ENCODE measurements around the gene LPIN1. TPM values are rescaled to one million over a fixed set of nuclear protein-coding genes. Genes with fewer than 3 reads are reported as not detected.

LPIN1 gene
- polyA plus RNA-seq, 2 of the 4 experiments (the other 2 are of a cell fraction) = 19.2 to 27.5 TPM

DNA sequence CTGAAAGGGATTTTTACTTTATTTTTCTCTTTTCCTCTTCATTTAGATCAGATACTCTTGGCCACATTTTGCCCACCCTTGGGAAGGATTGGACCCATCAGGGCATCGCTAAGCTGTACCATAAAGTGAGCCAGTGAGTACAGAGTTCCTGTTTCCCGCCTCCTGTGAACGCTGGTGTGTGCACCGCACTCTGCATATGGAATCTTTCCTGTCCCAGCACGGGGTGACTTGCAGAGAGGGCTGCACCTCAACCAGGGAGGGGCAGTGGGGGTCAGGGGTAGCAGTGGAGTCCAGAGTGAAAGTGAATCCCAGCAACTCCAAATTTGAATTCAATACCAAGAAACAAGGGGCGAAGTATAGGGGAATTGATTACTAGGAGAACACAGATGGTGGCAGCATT lies 58.6 kb downstream of the LPIN1 start (continued):
- TF ChIP-seq, protein P1, sequence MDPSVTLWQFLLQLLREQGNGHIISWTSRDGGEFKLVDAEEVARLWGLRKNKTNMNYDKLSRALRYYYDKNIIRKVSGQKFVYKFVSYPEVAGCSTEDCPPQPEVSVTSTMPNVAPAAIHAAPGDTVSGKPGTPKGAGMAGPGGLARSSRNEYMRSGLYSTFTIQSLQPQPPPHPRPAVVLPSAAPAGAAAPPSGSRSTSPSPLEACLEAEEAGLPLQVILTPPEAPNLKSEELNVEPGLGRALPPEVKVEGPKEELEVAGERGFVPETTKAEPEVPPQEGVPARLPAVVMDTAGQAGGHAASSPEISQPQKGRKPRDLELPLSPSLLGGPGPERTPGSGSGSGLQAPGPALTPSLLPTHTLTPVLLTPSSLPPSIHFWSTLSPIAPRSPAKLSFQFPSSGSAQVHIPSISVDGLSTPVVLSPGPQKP (IDR thresholded peaks at IDR 0.05; ENCODE audit: low read depth, low read length) = no peak

DNA sequence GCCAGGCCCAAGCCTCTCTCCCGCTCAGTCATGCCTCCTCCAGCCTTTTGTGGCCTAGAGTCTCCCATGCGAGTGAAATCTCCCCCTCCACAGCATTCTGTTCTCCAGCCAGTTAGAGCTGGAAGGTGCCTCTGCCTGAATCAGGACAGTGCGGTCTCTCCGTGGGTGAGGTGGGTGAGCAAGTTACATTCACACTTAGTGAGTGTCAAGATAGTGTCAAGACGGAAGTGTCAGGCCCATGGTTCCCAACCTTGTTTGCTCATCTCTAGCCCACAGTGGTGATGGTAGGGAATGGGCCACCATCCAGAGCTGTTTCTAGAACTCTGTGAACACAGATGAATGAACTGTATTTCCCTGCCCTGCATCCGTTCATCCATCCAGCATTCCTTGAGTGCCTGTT lies 59.5 kb downstream of the LPIN1 start:
- POLR2A ChIA-PET = no interaction called here
- H3K4me1 ChIP-seq = no peaks in the 10 kb centered on the region
- WGBS (ENCODE audit: missing lambda C conversion rate) = 96% methylated on average over 6 of the region's 6 CpGs
- ATAC-seq = no peak
- CTCF ChIA-PET = interaction anchor here (0.8 to 1.8 kb wide), 2 partner anchors 15 to 21 kb away, joined by 3 to 7 read pairs; no protein-coding TSS in a partner anchor
- no peak overlapping the region for H3K27ac ChIP-seq
- H3K4me2 ChIP-seq = no peak overlapping the region
- no peak overlapping the region for H3K4me3 ChIP-seq
- no peak for DNase-seq (ENCODE audit: low read depth in 1 of 2, low spot score in 1 of 2)
- H3K9me3 ChIP-seq = no peaks in the 10 kb centered on the region
- FAIRE-seq = no peak
- no peak for TF ChIP-seq ZSCAN20 (CRISPR knock-in tag; IDR thresholded peaks at IDR 0.05)
- TF ChIP-seq, protein P2, sequence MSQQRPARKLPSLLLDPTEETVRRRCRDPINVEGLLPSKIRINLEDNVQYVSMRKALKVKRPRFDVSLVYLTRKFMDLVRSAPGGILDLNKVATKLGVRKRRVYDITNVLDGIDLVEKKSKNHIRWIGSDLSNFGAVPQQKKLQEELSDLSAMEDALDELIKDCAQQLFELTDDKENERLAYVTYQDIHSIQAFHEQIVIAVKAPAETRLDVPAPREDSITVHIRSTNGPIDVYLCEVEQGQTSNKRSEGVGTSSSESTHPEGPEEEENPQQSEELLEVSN (IDR thresholded peaks at IDR 0.05; ENCODE audit: borderline replicate concordance, low read depth) = no peak
- TF ChIP-seq, protein P3, sequence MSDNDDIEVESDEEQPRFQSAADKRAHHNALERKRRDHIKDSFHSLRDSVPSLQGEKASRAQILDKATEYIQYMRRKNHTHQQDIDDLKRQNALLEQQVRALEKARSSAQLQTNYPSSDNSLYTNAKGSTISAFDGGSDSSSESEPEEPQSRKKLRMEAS (IDR thresholded peaks at IDR 0.05) = no peak
- TF ChIP-seq, protein P4, sequence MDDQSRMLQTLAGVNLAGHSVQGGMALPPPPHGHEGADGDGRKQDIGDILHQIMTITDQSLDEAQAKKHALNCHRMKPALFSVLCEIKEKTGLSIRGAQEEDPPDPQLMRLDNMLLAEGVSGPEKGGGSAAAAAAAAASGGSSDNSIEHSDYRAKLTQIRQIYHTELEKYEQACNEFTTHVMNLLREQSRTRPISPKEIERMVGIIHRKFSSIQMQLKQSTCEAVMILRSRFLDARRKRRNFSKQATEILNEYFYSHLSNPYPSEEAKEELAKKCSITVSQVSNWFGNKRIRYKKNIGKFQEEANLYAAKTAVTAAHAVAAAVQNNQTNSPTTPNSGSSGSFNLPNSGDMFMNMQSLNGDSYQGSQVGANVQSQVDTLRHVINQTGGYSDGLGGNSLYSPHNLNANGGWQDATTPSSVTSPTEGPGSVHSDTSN (IDR thresholded peaks at IDR 0.05) = no peak
- TF ChIP-seq, protein P5, sequence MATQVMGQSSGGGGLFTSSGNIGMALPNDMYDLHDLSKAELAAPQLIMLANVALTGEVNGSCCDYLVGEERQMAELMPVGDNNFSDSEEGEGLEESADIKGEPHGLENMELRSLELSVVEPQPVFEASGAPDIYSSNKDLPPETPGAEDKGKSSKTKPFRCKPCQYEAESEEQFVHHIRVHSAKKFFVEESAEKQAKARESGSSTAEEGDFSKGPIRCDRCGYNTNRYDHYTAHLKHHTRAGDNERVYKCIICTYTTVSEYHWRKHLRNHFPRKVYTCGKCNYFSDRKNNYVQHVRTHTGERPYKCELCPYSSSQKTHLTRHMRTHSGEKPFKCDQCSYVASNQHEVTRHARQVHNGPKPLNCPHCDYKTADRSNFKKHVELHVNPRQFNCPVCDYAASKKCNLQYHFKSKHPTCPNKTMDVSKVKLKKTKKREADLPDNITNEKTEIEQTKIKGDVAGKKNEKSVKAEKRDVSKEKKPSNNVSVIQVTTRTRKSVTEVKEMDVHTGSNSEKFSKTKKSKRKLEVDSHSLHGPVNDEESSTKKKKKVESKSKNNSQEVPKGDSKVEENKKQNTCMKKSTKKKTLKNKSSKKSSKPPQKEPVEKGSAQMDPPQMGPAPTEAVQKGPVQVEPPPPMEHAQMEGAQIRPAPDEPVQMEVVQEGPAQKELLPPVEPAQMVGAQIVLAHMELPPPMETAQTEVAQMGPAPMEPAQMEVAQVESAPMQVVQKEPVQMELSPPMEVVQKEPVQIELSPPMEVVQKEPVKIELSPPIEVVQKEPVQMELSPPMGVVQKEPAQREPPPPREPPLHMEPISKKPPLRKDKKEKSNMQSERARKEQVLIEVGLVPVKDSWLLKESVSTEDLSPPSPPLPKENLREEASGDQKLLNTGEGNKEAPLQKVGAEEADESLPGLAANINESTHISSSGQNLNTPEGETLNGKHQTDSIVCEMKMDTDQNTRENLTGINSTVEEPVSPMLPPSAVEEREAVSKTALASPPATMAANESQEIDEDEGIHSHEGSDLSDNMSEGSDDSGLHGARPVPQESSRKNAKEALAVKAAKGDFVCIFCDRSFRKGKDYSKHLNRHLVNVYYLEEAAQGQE (IDR thresholded peaks at IDR 0.05) = no peak
- TF ChIP-seq, protein P6, sequence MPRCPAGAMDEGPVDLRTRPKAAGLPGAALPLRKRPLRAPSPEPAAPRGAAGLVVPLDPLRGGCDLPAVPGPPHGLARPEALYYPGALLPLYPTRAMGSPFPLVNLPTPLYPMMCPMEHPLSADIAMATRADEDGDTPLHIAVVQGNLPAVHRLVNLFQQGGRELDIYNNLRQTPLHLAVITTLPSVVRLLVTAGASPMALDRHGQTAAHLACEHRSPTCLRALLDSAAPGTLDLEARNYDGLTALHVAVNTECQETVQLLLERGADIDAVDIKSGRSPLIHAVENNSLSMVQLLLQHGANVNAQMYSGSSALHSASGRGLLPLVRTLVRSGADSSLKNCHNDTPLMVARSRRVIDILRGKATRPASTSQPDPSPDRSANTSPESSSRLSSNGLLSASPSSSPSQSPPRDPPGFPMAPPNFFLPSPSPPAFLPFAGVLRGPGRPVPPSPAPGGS (IDR thresholded peaks at IDR 0.05) = no peak
- no peak for TF ChIP-seq CHD4 (IDR thresholded peaks at IDR 0.05; ENCODE audit: borderline replicate concordance)
- TF ChIP-seq SREBF2 (IDR thresholded peaks at IDR 0.05) = no peak
- no peak for TF ChIP-seq ZNF302 (CRISPR knock-in tag; IDR thresholded peaks at IDR 0.05)
- TF ChIP-seq CBX8 (IDR thresholded peaks at IDR 0.05) = no peak
- no peak for TF ChIP-seq MAFK (IDR thresholded peaks at IDR 0.05; ENCODE audit: partially characterized antibody)
- TF ChIP-seq NR3C1 (IDR thresholded peaks at IDR 0.05) = no peak

DNA sequence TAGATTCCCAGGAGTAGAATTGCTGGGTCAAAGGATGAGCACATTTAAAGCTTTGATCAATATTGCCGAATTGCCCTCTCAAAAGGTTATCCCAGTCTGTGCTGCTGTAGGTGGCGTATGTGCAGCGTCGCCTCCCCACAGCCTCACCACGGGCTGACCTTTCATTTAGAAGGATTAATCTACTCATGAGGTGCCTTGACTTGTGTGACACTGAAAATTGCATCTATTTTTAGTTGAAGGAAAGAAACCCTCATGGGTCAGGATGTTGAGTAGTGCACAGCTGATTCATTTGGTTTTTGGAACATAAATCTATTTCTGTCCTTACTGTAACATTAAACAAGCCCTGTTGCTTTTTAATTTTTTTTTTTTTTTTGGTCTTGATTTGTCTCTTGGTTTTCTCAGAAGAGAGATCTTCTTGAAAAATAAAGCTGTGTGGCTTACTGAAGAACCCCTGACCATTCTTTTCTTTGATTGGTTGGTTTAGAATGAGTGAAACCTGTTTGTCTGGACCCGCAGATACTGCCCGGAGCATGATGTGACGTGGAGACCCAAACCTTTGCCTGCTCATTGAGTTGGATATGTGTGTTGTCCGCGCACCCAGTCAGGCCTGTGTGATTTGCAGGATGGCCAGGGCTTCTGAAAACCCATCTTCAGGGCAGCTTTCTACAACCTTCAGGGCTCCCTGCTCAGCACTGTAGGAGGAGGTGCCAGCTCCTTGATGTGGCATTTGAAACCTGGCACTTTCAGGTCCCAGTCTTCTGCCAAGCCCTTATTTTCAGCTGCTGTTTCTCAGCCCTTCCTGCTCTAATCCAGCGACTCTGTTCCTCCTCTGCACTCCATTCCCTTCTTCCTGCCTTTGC lies 61.0 kb downstream of the LPIN1 start:
- no peak for FAIRE-seq

More for the DNA sequence above, 61.0 kb downstream of the LPIN1 start:
- TF ChIP-seq RARB (CRISPR knock-in tag; IDR thresholded peaks at IDR 0.05) (no peak), FOSB (CRISPR knock-in tag; IDR thresholded peaks at IDR 0.05) (no peak), FOXS1 (CRISPR knock-in tag; IDR thresholded peaks at IDR 0.05) (no peak), HDAC2 (IDR thresholded peaks at IDR 0.05) (no peak), FOSL2 (IDR thresholded peaks at IDR 0.05) (no peak), FOSL2 (CRISPR knock-in tag; IDR thresholded peaks at IDR 0.05) (no peak), HOXA7 (CRISPR knock-in tag; IDR thresholded peaks at IDR 0.05) (no peak), ESRRA (IDR thresholded peaks at IDR 0.05; ENCODE audit: borderline replicate concordance, low read length) (no peak)
- TF ChIP-seq, protein P7, sequence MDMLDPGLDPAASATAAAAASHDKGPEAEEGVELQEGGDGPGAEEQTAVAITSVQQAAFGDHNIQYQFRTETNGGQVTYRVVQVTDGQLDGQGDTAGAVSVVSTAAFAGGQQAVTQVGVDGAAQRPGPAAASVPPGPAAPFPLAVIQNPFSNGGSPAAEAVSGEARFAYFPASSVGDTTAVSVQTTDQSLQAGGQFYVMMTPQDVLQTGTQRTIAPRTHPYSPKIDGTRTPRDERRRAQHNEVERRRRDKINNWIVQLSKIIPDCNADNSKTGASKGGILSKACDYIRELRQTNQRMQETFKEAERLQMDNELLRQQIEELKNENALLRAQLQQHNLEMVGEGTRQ (IDR thresholded peaks at IDR 0.05) = no peak
- TF ChIP-seq, protein P4 (IDR thresholded peaks at IDR 0.05) = no peak
- H3K27ac ChIP-seq = no peak overlapping the region
- CTCF ChIA-PET = interaction anchor here (0.6 to 1.1 kb wide), 3 partner anchors 22 to 225 kb away, joined by 3 to 4 read pairs (median 4); no protein-coding TSS in a partner anchor
- H3K4me1 ChIP-seq = no peaks in the 10 kb centered on the region
- H3K4me3 ChIP-seq = no peak overlapping the region
- no peaks in the 10 kb centered on the region for H3K9me3 ChIP-seq
- POLR2A ChIA-PET = no interaction called here
- ATAC-seq = no peak
- WGBS (ENCODE audit: missing lambda C conversion rate) = 91% methylated on average over 11 of the region's 11 CpGs
- no peak for DNase-seq (ENCODE audit: low read depth in 1 of 2, low spot score in 1 of 2)
- H3K4me2 ChIP-seq = no peak overlapping the region

Measured in A549 (cell line).